K562 (cell line): ENCODE data around the gene EIF1B. TPM values are rescaled to one million over a fixed set of nuclear protein-coding genes. Genes with fewer than 3 reads are reported as not detected.

ENCODE experiments used
- DEAF1 ChIP-seq: fragments of 450-650 bp; formaldehyde crosslinking; IDR thresholded peaks from 2 replicates; pipeline ENCODE4 v1.4.0; 2020; ENCODE audit warnings: mild to moderate bottlenecking, moderate library complexity
- DPF2 ChIP-seq: fragments of 450-650 bp; IDR thresholded peaks from 2 replicates; pipeline ENCODE4 v1.6.1; 2016
- ELF4 ChIP-seq: fragments of 450-650 bp; formaldehyde crosslinking; IDR thresholded peaks from 2 replicates; pipeline ENCODE4 v1.4.0; 2022; ENCODE audit warnings: missing genetic modification characterization
- GATA2 ChIP-seq: sonication (generic); formaldehyde crosslinking; IDR thresholded peaks from 2 replicates; pipeline ENCODE4 v1.4.0; 2020; ENCODE audit warnings: mild to moderate bottlenecking, missing genetic modification reagents
- GATAD2A ChIP-seq: fragments of 450-650 bp; IDR thresholded peaks from 2 replicates; pipeline ENCODE4 v1.6.1; 2017
- GTF2B ChIP-seq: IDR thresholded peaks from 2 replicates; pipeline ENCODE4 v1.6.1; 2011; ENCODE audit not compliant: insufficient read length; ENCODE audit errors: extremely low read depth
- MAX ChIP-seq: sonication (generic); formaldehyde crosslinking; IDR thresholded peaks from 2 replicates; pipeline ENCODE4 v1.9.0; 2022; ENCODE audit warnings: mild to moderate bottlenecking, missing genetic modification reagents
- MECOM ChIP-seq: fragments of 250-450 bp; sonication (Bioruptor Pico); IDR thresholded peaks from 2 replicates; pipeline ENCODE4 v1.8.0; 2022; ENCODE audit warnings: inconsistent platforms
- PBX2 ChIP-seq, 2 experiments: IDR thresholded peaks in 1 of 2; conservative IDR thresholded peaks in 1 of 2; 2 replicates each; pipeline ENCODE4 v1.6.1; 2016; ENCODE audit warnings: low read depth in 2 of 2, mild to moderate bottlenecking in 1 of 2, missing compliant biosample characterization in 1 of 2, missing genetic modification characterization in 1 of 2, moderate library complexity in 1 of 2
- REST ChIP-seq, 2 experiments: fragments of 450-650 bp; formaldehyde crosslinking in 1 of 2; IDR thresholded peaks; 2 replicates each; pipeline versions ENCODE4 v1.4.0 to v1.6.1; 2014 to 2020; ENCODE audit warnings: mild to moderate bottlenecking in 2 of 2, borderline replicate concordance in 1 of 2, low read depth in 1 of 2
- TCF3 ChIP-seq: sonication (generic); formaldehyde crosslinking; IDR thresholded peaks from 2 replicates; pipeline ENCODE4 v1.4.0; 2020; ENCODE audit warnings: mild to moderate bottlenecking, missing genetic modification reagents
- ZNF3 ChIP-seq: fragments of 250-450 bp; sonication (Bioruptor Pico); IDR thresholded peaks from 2 replicates; pipeline ENCODE4 v1.5.0; 2021; ENCODE audit warnings: mild to moderate bottlenecking, moderate library complexity
- ZNF717 ChIP-seq: fragments of 250-450 bp; sonication (Bioruptor Pico); IDR thresholded peaks from 2 replicates; pipeline ENCODE4 v1.5.0; 2021
- polyA plus RNA-seq, 8 experiments: library from polyadenylated mRNA; depleted of rRNA in 4 of 8; stranded (reverse) in 5 of 8; unstranded in 3 of 8; fragments of >200 nt; fragmentation: Nextera tagmentation in 2 of 8; fragmentation: Illumina TruSeq in 1 of 8; extraction: Ambion mirVana in 2 of 8; extraction: Trizol in 1 of 8; gene quantifications; 2 replicates each; pipeline versions ENCODE4 v1.2.1 to v1.2.3, GENCODE V29; 2011 to 2014; ENCODE audit warnings: inconsistent platforms in 1 of 8, missing spikeins in 1 of 8
- total RNA-seq, 7 experiments: library from RNA; depleted of rRNA in 6 of 7; stranded (reverse); fragments of >200 nt in 6 of 7; fragmentation: Illumina TruSeq in 2 of 7; extraction: Trizol in 2 of 7; gene quantifications; 2 replicates each; pipeline versions ENCODE4 v1.2.1 to v1.2.3, GENCODE V29; 2011 to 2021; ENCODE audit warnings: low replicate concordance in 1 of 7

Gene EIF1B
- total and polyA plus RNA-seq, 9 of the 15 experiments (the other 6 are each of a cell fraction or from before 2014, with no cell fraction given): 18.1 to 184 (median 78.9) TPM

- TF ChIP-seq REST (IDR thresholded peaks at IDR 0.05; ENCODE audit: borderline replicate concordance): no peak
- TF ChIP-seq REST (CRISPR knock-in tag; IDR thresholded peaks at IDR 0.05; ENCODE audit: low read depth): no peak
- TF ChIP-seq MAX (CRISPR knock-in tag): 0 out of 2 replicates have a peak, but pooled peaks have one; percentile 12
- no peak for TF ChIP-seq ZNF3
- peak; percentile 79 for TF ChIP-seq TCF3 (CRISPR knock-in tag)
- peak; percentile 53; the same call in 1 of the 2 replicates for TF ChIP-seq ELF4 (CRISPR knock-in tag)
- no peak for TF ChIP-seq PBX2 (CRISPR knock-in tag; IDR thresholded peaks at IDR 0.05; ENCODE audit: low read depth)
- no peak for TF ChIP-seq PBX2 (tag; conservative IDR thresholded peaks at IDR 0.05; ENCODE audit: low read depth)
- TF ChIP-seq DEAF1 (CRISPR knock-in tag): 0 out of 2 replicates have a peak, but pooled peaks have one; percentile 4
- no peak for TF ChIP-seq GTF2B
- no peak for TF ChIP-seq GATAD2A
- TF ChIP-seq MECOM (CRISPR knock-in tag): no peak
- no peak for TF ChIP-seq ZNF717
- TF ChIP-seq DPF2: peak; percentile 70
- peak; percentile 68; the same call in 1 of the 2 replicates for TF ChIP-seq GATA2 (CRISPR knock-in tag)
Measured at GRCh38 chr3:40313975-40314860, 4.7 kb downstream of the EIF1B start (continued).
